ENCODE measurements around the gene NBPF4.
"Not testable (repeated sequence)": the region's sequence is repeated elsewhere in the genome, so short reads cannot be mapped to it uniquely, and the experiment has no call there.

DNA sequence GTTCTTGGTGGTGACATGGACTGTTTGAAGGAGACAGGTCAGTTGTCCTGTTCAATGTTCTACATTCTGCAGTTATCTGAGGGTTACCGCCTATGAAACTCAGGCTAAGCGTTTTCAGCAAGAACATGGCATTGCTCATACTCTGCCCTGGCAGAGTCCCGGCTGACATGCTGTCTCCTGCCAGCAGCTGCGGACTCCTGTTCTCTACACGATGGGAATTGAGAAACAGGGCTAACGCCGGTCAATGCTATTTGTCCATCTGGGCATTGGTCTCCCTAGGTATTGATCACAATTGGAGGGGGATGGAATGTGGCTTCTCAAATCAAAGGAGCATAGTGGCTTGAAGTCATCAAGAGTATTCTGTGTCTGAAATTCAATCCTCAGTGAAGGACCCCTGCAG is 20.6 kb downstream of the NBPF4 start:
- TF ChIP-seq YY1 (IDR thresholded peaks at IDR 0.05; ENCODE audit: insufficient read depth, insufficient read length); SUZ12 (IDR thresholded peaks at IDR 0.05; ENCODE audit: extremely low read depth, insufficient read depth, insufficient read length); ZNF274 (IDR thresholded peaks at IDR 0.05; ENCODE audit: low read depth, low read length): not testable (repeated sequence)

Measured in NT2/D1 (cell line).